ENCODE data around the gene TMEM259.

Gene TMEM259

GRCh38 chr19:1020868-1021425 lies at the start of gene TMEM259:
Gene TMEM259, minus strand, starts transcription at chr19:1021123. Its CDS starts 127 bp downstream, at chr19:1020996.
- peak; percentile 98 for DNase-seq

- no peak for DNase-seq
Observed at GRCh38 chr19:1070576-1070930, 49.6 kb upstream of the TMEM259 start.

DNA sequence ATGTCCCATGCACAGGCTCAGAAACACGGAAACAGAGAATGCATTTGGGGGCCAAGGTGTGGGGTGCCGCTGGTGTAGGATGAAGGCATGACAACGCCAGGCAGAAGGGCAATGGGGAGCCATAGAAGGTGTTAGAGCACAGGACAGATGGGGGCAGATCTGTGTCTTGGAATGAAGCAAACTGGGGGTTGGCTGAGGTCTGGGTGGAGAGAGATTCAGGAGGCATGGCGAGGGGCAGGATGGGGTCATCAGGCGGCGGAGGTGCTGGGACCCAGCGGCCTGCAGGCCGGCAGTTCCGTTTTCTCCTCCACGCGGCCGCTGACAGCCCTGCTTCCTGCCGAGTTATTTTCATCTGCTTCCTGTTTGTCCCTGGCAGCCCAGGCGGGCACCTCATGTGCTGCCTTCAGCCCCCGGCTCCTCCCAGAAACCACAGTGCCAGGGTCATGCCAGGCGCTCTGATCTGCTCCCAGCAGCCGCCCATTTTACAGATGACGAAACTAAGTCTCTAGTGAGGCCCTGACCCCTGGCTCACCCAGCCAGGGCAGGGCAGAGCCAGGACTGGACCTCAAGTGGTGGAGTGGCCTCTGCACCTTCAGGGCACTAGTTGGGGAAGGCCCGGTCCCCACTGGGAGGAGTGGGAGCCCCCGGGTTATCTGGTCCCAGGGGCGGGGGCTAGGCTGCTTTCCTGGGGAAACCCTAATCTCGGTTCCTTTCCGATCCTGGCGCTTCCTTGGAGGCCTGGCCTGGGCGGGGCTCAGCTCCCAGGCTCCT lies 48.3 kb upstream of the TMEM259 start:
- peak; percentile 78 to 86 for DNase-seq

DNA sequence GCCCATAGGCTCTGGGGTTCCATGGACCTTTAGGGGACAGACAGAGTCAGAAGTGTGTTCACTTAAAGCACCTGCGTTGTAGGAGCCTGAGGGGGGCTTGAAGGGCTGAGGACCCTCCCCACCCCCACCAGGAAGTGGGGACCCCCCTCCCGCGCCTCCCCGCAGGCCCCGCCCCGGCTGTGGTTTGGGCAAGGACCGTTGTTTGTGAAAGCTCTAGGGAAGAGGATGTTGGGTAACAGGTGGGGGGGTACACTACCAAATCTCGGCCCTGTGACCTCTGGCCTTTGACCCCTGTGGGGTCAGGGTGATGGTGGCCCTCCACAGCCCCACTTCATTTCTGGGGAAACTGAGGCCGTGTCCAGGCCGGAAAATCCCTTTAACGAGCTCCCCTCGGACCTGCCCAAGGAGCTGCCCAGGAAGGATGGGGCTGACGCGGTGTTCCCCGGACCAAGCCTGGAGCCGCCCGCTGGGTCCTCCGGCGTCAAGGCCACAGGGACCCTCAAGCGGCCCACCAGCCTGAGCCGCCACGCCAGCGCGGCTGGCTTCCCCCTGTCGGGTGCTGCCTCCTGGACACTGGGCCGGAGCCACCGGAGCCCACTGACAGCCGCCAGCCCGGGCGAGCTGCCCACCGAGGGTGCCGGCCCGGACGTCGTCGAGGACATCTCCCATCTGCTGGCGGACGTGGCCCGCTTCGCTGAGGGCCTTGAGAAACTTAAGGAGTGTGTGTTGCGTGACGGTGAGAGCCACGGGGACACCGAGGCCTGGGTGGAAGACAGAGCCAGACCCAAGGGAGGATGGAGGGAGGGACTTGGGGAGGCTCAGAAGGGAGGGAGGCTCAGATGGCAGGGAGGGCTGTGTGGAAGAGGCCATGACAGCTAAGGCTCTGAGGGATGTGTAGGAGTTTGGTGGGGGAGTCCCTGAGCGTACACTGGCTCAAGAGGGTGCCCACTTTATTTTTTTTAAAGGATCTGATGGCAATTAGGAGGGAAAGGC lies 47.4 kb upstream of the TMEM259 start:
- DNase-seq, result peak; percentile 69 to 82

GRCh38 chr19:1067341-1067957 lies 46.5 kb upstream of the TMEM259 start:
- no peak for DNase-seq

DNA sequence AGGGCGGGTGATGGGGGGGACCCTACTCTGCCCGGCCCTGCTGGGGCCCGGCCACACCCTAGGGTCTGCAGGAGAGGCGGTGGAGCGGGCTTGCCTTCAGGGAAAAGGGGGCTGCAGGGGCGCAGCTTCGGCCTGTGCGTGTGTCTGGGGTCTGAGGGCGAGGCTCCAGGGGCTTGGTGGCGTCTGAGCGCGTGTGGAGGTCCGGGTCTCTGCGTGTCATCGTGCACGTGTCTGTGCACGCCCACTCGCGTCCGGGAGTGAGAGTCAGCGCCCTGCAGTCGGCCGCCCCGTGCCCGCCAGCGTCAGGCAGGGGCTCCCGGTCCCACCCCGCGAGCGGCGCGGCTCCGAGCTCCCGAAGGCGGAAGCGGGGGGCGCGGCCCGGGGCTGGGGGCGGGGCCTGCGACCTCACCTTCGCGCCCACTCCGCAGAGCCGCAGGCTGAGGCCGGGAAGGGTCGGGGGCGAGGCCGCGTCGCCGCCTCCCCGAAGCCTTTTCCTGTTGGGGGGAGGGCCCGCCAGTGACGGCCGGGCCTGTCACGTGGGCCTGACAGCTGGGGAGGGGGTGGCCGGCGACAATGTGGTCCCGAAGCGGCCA lies 45.9 kb upstream of the TMEM259 start, which contains the start of gene ARHGAP45:
Gene ARHGAP45 (plus strand): TSS at position 420 of the 593 bp plus-strand sequence. CDS start 239 bp downstream, outside the sequence.
- peak; percentile 83 to 90 for DNase-seq

DNA sequence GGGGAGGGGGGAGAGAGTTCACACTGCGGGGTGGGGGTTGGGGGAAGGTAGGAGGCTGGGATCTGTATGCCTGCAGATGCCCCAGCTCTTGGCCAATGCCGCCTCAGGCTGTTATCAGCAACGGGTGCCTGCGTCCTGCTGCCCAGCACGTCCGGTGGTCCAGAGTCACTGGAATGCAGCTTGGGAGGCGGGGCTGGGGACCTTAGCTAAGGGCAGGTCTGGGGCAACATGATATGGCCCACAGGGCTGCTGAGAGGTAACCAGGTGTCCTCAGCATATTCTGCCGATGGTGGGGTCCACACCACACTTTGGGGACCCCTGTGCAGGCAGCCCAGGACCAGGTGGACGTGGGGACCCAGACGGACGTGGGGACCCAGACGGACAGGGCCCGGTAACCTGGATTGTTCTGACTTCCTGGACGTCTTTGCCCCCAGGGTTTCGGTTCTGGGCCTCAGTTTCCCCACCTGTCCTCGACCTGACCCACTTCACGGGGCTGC lies 45.4 kb upstream of the TMEM259 start:
- no peak for DNase-seq

- no peak for DNase-seq
Observed at GRCh38 chr19:1065606-1066109, 44.7 kb upstream of the TMEM259 start.

GRCh38 chr19:1064661-1065605 lies 44.0 kb upstream of the TMEM259 start:
- peak; percentile 74 to 76 for DNase-seq

- no peak for DNase-seq
Observed at GRCh38 chr19:1063909-1064660, 43.2 kb upstream of the TMEM259 start.

DNA sequence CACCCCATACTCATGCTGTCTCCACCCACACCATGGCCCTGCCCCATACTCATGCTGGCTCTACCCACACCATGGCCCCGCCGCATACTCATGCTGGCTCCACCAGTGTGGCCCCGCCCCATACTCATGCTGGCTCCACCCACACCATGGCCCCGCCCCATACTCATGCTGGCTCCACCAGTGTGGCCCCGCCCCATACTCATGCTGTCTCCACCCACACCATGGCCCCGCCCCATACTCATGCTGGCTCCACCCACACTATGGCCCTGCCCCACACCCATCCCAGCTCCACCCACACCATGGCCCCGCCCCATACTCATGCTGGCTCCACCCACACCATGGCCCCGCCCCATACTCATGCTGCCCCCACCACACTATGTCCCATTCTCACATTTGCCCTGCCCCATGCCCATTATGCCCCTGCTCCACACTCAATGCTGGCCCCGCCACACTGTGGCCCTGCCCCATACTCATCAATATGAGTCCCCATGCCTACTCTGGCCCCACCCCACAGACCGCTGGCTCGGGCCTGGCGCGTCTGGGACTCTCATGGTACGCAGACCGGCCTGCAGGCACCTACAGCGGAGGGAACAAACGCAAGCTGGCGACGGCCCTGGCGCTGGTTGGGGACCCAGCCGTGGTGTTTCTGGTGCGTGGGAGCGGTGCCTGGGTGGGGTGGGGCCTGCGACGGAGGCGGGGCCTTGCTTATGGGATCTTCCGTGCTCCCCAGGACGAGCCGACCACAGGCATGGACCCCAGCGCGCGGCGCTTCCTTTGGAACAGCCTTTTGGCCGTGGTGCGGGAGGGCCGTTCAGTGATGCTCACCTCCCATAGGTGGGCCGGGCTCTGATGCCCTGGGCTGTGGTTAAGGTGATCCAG lies 42.3 kb upstream of the TMEM259 start:
- DNase-seq, result peak; percentile 77 to 80

DNA sequence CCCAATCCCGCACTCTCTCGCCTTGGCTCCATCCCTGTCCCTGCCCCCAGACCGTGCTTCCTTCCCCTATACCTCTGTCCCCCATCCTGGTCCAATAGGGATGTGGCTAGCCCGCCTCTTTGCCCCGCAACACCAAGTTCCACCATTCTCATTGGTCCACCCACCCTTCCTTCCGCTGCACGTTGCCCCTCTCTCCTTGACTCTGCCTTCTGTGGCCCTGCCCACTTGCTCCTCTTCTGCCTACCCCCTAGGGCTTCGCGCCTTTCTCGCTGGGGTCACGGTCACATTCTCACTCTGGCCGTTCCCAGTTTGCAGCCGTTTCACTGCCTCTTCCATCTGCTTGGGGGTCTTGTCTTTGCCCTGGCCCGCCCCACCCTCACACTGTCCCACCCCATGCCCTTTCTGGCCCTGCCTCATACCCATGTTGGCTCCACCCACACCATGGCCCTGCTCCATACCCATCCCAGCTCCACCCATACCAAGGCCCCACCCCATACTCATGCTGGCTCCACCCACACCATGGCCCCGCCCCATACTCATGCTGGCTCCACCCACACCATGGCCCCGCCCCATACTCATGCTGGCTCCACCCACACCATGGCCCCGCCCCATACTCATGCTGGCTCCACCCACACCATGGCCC lies 41.6 kb upstream of the TMEM259 start:
- DNase-seq, result no peak

GRCh38 chr19:1061987-1062386 lies 41.1 kb upstream of the TMEM259 start:
- DNase-seq, result no peak

- no peak for DNase-seq
Observed at GRCh38 chr19:1060689-1061088, 39.8 kb upstream of the TMEM259 start.

DNA sequence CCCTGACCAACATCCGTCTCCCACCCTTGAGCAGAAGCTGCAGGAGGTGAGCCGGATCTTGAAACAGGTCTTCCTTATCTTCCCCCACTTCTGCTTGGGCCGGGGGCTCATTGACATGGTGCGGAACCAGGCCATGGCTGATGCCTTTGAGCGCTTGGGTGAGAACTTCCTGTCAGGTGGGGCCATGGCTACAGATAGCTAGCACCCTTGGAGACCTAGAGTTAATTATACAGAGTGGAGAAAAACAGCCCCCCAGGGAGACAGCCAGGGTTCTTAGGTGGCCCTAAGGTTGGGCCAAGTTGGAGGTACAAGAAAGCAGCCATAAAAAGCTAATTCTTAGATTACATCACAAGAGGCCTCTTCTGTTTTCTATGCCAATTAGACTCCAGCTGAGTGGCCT lies 37.2 kb upstream of the TMEM259 start:
- DNase-seq, result no peak

DNA sequence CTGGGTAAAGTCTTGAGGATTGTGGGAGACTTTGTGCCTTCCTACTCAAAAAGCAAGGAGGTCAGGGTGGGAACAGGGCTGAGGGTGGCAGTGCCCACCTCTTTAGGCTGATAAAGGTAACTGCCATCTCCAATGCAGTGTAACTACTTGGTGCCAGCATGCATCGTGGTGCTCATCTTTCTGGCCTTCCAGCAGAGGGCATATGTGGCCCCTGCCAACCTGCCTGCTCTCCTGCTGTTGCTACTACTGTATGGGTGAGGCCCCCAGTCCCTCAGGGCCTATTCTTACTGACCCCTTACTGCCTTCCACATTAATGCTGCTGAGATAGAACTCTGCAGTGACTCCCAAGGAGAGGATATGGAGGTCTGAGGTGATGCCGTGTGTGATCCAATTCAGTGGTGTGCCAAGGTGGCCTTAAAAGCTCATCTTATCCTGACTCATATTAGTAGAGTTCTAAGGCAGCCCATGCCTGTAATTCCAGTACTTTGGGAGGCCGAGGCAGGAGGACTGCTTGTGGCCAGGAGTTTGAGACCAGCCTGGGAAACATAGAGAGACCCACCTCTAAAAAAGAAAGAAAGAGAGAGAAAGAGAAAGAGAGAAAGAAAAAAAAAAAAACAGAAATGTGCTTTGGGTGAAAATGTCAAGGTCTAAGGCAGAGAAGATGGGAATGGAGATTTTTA lies 36.4 kb upstream of the TMEM259 start:
- DNase-seq, result peak; percentile 50 to 77

DNA sequence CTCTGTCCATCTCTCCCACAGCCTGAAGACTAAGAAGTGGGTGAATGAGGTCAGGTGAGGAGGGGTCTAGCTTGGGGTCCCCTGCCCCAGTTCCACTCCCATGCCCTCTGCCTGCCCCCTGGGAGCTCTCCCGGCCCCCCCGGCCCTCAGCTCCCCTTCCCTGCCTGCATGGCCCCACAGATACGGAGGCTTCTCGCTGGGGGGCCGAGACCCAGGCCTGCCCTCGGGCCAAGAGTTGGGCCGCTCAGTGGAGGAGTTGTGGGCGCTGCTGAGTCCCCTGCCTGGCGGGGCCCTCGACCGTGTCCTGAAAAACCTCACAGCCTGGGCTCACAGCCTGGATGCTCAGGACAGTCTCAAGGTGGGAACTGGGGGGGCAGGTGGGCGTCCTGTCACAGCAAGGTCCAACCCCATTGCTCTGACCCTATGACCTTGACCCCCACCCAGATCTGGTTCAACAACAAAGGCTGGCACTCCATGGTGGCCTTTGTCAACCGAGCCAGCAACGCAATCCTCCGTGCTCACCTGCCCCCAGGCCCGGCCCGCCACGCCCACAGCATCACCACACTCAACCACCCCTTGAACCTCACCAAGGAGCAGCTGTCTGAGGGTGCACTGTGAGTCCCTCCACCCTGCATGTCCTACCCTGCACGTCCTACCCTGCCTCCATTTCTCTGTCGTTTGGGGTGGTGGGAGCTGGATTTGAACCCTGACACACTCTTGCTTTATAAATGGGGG lies 35.1 kb upstream of the TMEM259 start:
- DNase-seq, result no peak

Data from CD4-positive, alpha-beta T cell treated with Interferon alpha-2 for 1 hour (primary cell).